Stimulated activated CD4-positive, alpha-beta T cell treated with anti-CD3 and anti-CD28 coated beads, Interleukin-15, amount 100 ng/mL, for 48 hours (primary cell): ENCODE measurements around the gene PTGER4.
"Not testable (repeated sequence)": the region's sequence is repeated elsewhere in the genome, so short reads cannot be mapped to it uniquely, and the experiment has no call there.

Source experiments
- DNase-seq, 2 donors: peaks; one replicate each; pipeline ENCODE4 v3.0.0-alpha.2; 2020; ENCODE audit warnings: low read depth in 2 of 2

PTGER4 gene

GRCh38 chr5:40679913-40680681 lies at the start of gene PTGER4:
TSS of gene PTGER4 (plus strand) at chr5:40679915. CDS start at chr5:40680994, 1,079 bp downstream.
- DNase-seq = no peak

GRCh38 chr5:40630126-40630525 lies 49.6 kb upstream of the PTGER4 start:
- DNase-seq = no peak

- DNase-seq = no peak
Observed at GRCh38 chr5:40631236-40631635, 48.5 kb upstream of the PTGER4 start.

GRCh38 chr5:40634154-40634553 lies 45.6 kb upstream of the PTGER4 start:
- no peak for DNase-seq

- DNase-seq = no peak
Observed at GRCh38 chr5:40634593-40634992, 45.1 kb upstream of the PTGER4 start.

- not testable (repeated sequence) for DNase-seq
Observed at GRCh38 chr5:40639531-40639930, 40.2 kb upstream of the PTGER4 start.

- no peak for DNase-seq
Observed at GRCh38 chr5:40646266-40646665, 33.4 kb upstream of the PTGER4 start.

GRCh38 chr5:40648150-40648549 lies 31.6 kb upstream of the PTGER4 start:
- no peak for DNase-seq

- DNase-seq = no peak
Observed at GRCh38 chr5:40649463-40650030, 30.2 kb upstream of the PTGER4 start.

- no peak for DNase-seq
Observed at GRCh38 chr5:40651201-40651600, 28.5 kb upstream of the PTGER4 start.

- DNase-seq = no peak
Observed at GRCh38 chr5:40652441-40653220, 27.1 kb upstream of the PTGER4 start.

- DNase-seq = no peak
Observed at GRCh38 chr5:40653221-40654022, 26.3 kb upstream of the PTGER4 start.

- DNase-seq = no peak
Observed at GRCh38 chr5:40654377-40654991, 25.2 kb upstream of the PTGER4 start.

GRCh38 chr5:40655138-40655537 lies 24.6 kb upstream of the PTGER4 start:
- no peak for DNase-seq

- DNase-seq = not testable (repeated sequence)
Observed at GRCh38 chr5:40656091-40656490, 23.6 kb upstream of the PTGER4 start.

GRCh38 chr5:40656766-40657165 lies 22.9 kb upstream of the PTGER4 start:
- no peak for DNase-seq

GRCh38 chr5:40660751-40661150 lies 19.0 kb upstream of the PTGER4 start:
- DNase-seq = no peak

GRCh38 chr5:40665635-40666298 lies 13.9 kb upstream of the PTGER4 start:
- no peak for DNase-seq

GRCh38 chr5:40666657-40667056 lies 13.1 kb upstream of the PTGER4 start:
- DNase-seq = no peak

- DNase-seq = no peak
Observed at GRCh38 chr5:40667161-40667663, 12.5 kb upstream of the PTGER4 start.
